Neural progenitor cell (in vitro differentiated cells): Measurements from ENCODE around the gene IARS2. TPM values are rescaled to one million over a fixed set of nuclear protein-coding genes. Genes with fewer than 3 reads are reported as not detected.

Experiments
- DNase-seq: peaks from one replicate; pipeline ENCODE4 v3.0.0-alpha.2; 2016; ENCODE audit warnings: low spot score
- H2AFZ ChIP-seq: fragments of 200-600 bp; sonication (generic); replicated peaks from 2 replicates; pipeline ENCODE4 v1.6.1; 2016; ENCODE audit warnings: antibody characterized with exemption
- H3F3A ChIP-seq: fragments of 200-600 bp; sonication (generic); 2 replicates; pipeline ENCODE4 v1.6.1; 2016; ENCODE audit warnings: antibody characterized with exemption, low read depth
- H3K27ac ChIP-seq: fragments of 200-600 bp; sonication (generic); 2 replicates; pipeline ENCODE4 v1.5.1; 2016; ENCODE audit warnings: mild to moderate bottlenecking
- H3K27me3 ChIP-seq: fragments of 200-600 bp; sonication (generic); 2 replicates; pipeline ENCODE4 v1.6.1; 2016; ENCODE audit warnings: mild to moderate bottlenecking, moderate library complexity
- H3K36me3 ChIP-seq: fragments of 200-600 bp; sonication (generic); 2 replicates; pipeline ENCODE4 v1.5.1; 2016
- H3K4me1 ChIP-seq: fragments of 200-600 bp; sonication (generic); 2 replicates; pipeline ENCODE4 v1.6.1; 2016; ENCODE audit warnings: mixed run types
- H3K4me2 ChIP-seq: fragments of 200-600 bp; sonication (generic); 2 replicates; pipeline ENCODE4 v1.6.1; 2016
- H3K4me3 ChIP-seq: fragments of 200-600 bp; sonication (generic); 2 replicates; pipeline ENCODE4 v1.5.1; 2016
- H3K79me2 ChIP-seq: fragments of 200-600 bp; sonication (generic); 2 replicates; pipeline ENCODE4 v1.6.1; 2016; ENCODE audit warnings: low read depth
- H3K9ac ChIP-seq: fragments of 200-600 bp; sonication (generic); 2 replicates; pipeline ENCODE4 v1.6.1; 2016
- H3K9me3 ChIP-seq: fragments of 200-600 bp; sonication (generic); 2 replicates; pipeline ENCODE4 v1.5.1; 2016; ENCODE audit warnings: low read depth
- H4K20me1 ChIP-seq: fragments of 200-600 bp; sonication (generic); 2 replicates; pipeline ENCODE4 v1.6.1; 2016; ENCODE audit warnings: low read depth
- H3K27ac Mint-ChIP-seq: 3 replicates; pipeline ENCODE4 v1.8.0; 2021; ENCODE audit warnings: mixed read lengths
- H3K27me3 Mint-ChIP-seq: 2 replicates; pipeline ENCODE4 v1.8.0; 2022; ENCODE audit warnings: low read depth, mild to moderate bottlenecking, inconsistent platforms, moderate library complexity, mixed read lengths; ENCODE audit not compliant: insufficient read depth
- H3K36me3 Mint-ChIP-seq: 3 replicates; pipeline ENCODE4 v1.8.0; 2021; ENCODE audit warnings: mixed read lengths
- H3K4me1 Mint-ChIP-seq: 3 replicates; pipeline ENCODE4 v1.8.0; 2021; ENCODE audit warnings: mixed read lengths
- H3K4me3 Mint-ChIP-seq: 3 replicates; pipeline ENCODE4 v1.8.0; 2021; ENCODE audit warnings: mild to moderate bottlenecking, moderate library complexity, mixed read lengths
- H3K9me3 Mint-ChIP-seq: 3 replicates; pipeline ENCODE4 v1.8.0; 2020; ENCODE audit warnings: mixed read lengths
- CTCF ChIP-seq: fragments of 200-600 bp; sonication (generic); IDR thresholded peaks from 2 replicates; pipeline ENCODE4 v1.5.1; 2017; ENCODE audit warnings: antibody characterized with exemption, mild to moderate bottlenecking
- EZH2 ChIP-seq: fragments of 200-600 bp; sonication (generic); IDR thresholded peaks from 2 replicates; pipeline ENCODE4 v1.6.1; 2017; ENCODE audit warnings: antibody characterized with exemption, mild to moderate bottlenecking, moderate library complexity
- EZH2phosphoT487 ChIP-seq: fragments of 200-600 bp; sonication (generic); IDR thresholded peaks from 2 replicates; pipeline ENCODE4 v1.6.1; 2017; ENCODE audit warnings: antibody characterized with exemption
- total RNA-seq: library from RNA; depleted of rRNA; stranded (reverse); fragments of >200 nt; gene quantifications from 2 replicates; pipeline ENCODE4 v1.2.3, GENCODE V29; 2015; ENCODE audit warnings: low replicate concordance

IARS2 gene
- total RNA-seq, 1 donor from 2014 or later: 100 TPM

GRCh38 chr1:220113136-220113695 is 19.3 kb downstream of the IARS2 start:
- Histone ChIP-seq H2AFZ (no peak overlapping the region), H3K36me3 (peaks cover 16% of the 10 kb centered on the region), H4K20me1 (no peaks in the 10 kb centered on the region), H3K79me2 (no peaks in the 10 kb centered on the region), H3K27me3 (no peaks in the 10 kb centered on the region), H3K9me3 (no peaks in the 10 kb centered on the region), H3K9ac (no peak overlapping the region), H3K4me3 (no peak overlapping the region), H3K4me2 (no peak overlapping the region), H3K27ac (no peak overlapping the region), H3K4me1 (no peaks in the 10 kb centered on the region), H3F3A (no peaks in the 10 kb centered on the region)
- H3K4me1 Mint-ChIP-seq: no peaks in the 10 kb centered on the region
- H3K27me3 Mint-ChIP-seq: no peaks in the 10 kb centered on the region
- TF ChIP-seq CTCF (peak; percentile 72), EZH2phosphoT487 (no peak)
- DNase-seq: peak; percentile 43
- H3K27ac Mint-ChIP-seq: no peak overlapping the region
- peaks cover 19% of the 10 kb centered on the region for H3K36me3 Mint-ChIP-seq
- H3K9me3 Mint-ChIP-seq: no peaks in the 10 kb centered on the region
- no peak overlapping the region for H3K4me3 Mint-ChIP-seq

GRCh38 chr1:220119043-220119512 is 25.1 kb downstream of the IARS2 start:
- Histone ChIP-seq H3K4me1 (no peaks in the 10 kb centered on the region), H3K27ac (no peak overlapping the region), H3K79me2 (no peaks in the 10 kb centered on the region), H3K36me3 (peaks cover 5% of the 10 kb centered on the region), H3K9ac (no peak overlapping the region), H3K4me2 (no peak overlapping the region), H2AFZ (no peak overlapping the region), H3K4me3 (no peak overlapping the region), H3K27me3 (no peaks in the 10 kb centered on the region), H4K20me1 (no peaks in the 10 kb centered on the region), H3F3A (no peaks in the 10 kb centered on the region), H3K9me3 (no peaks in the 10 kb centered on the region)
- TF ChIP-seq CTCF (no peak), EZH2 (no peak), EZH2phosphoT487 (no peak)
- H3K27me3 Mint-ChIP-seq: no peaks in the 10 kb centered on the region
- H3K4me3 Mint-ChIP-seq: no peak overlapping the region
- DNase-seq: no peak
- no peaks in the 10 kb centered on the region for H3K4me1 Mint-ChIP-seq
- H3K36me3 Mint-ChIP-seq: peaks cover 3% of the 10 kb centered on the region
- H3K27ac Mint-ChIP-seq: no peak overlapping the region
- no peaks in the 10 kb centered on the region for H3K9me3 Mint-ChIP-seq

- Histone ChIP-seq H3K4me2 (no peak overlapping the region), H3K4me3 (no peak overlapping the region), H2AFZ (no peak overlapping the region), H4K20me1 (peaks cover 3% of the 10 kb centered on the region), H3K27me3 (no peaks in the 10 kb centered on the region), H3K27ac (peak overlapping the region; percentile 49), H3K79me2 (no peaks in the 10 kb centered on the region), H3K4me1 (no peaks in the 10 kb centered on the region), H3K9ac (no peak overlapping the region), H3F3A (no peaks in the 10 kb centered on the region), H3K9me3 (no peaks in the 10 kb centered on the region), H3K36me3 (peaks cover 5% of the 10 kb centered on the region)
- Mint-ChIP-seq H3K4me3 (no peak overlapping the region), H3K36me3 (no peaks in the 10 kb centered on the region), H3K27me3 (no peaks in the 10 kb centered on the region), H3K27ac (no peak overlapping the region), H3K4me1 (no peaks in the 10 kb centered on the region), H3K9me3 (no peaks in the 10 kb centered on the region)
- DNase-seq: no peak
- no peak for TF ChIP-seq EZH2
- TF ChIP-seq CTCF: no peak
- TF ChIP-seq EZH2phosphoT487: no peak
Measured at GRCh38 chr1:220121791-220122530, 28.0 kb downstream of the IARS2 start.
